Activated naive CD8-positive, alpha-beta T cell (primary cell): Measurements from ENCODE around the gene CBLN3.
"Not testable (repeated sequence)": the region's sequence is repeated elsewhere in the genome, so short reads cannot be mapped to it uniquely, and the experiment has no call there.

Experiments used
- H3K27ac Mint-ChIP-seq: one replicate; pipeline ENCODE4 v1.8.0; 2021; ENCODE audit warnings: mixed read lengths
- H3K27me3 Mint-ChIP-seq: one replicate; pipeline ENCODE4 v1.8.0; 2021; ENCODE audit warnings: mixed read lengths
- H3K36me3 Mint-ChIP-seq: one replicate; pipeline ENCODE4 v1.8.0; 2021; ENCODE audit warnings: mixed read lengths
- H3K4me1 Mint-ChIP-seq: one replicate; pipeline ENCODE4 v1.8.0; 2021; ENCODE audit warnings: low read depth, mixed read lengths
- H3K4me3 Mint-ChIP-seq: one replicate; pipeline ENCODE4 v1.8.0; 2021; ENCODE audit warnings: mild to moderate bottlenecking, mixed read lengths
- H3K9me3 Mint-ChIP-seq: one replicate; pipeline ENCODE4 v1.8.0; 2021; ENCODE audit warnings: low read depth, mixed read lengths

CBLN3 gene

GRCh38 chr14:24390701-24391468 lies 38.6 kb downstream of the CBLN3 start:
- Mint-ChIP-seq H3K4me1 (no peaks in the 10 kb centered on the region), H3K27ac (no peak overlapping the region), H3K36me3 (no peaks in the 10 kb centered on the region), H3K9me3 (no peaks in the 10 kb centered on the region), H3K4me3 (no peak overlapping the region), H3K27me3 (peaks cover 17% of the 10 kb centered on the region)

- Mint-ChIP-seq H3K4me1 (no peaks in the 10 kb centered on the region), H3K9me3 (no peaks in the 10 kb centered on the region), H3K4me3 (no peak overlapping the region), H3K27ac (no peak overlapping the region), H3K36me3 (no peaks in the 10 kb centered on the region), H3K27me3 (peaks cover 17% of the 10 kb centered on the region)
Measured at GRCh38 chr14:24389226-24389848, 40.1 kb downstream of the CBLN3 start.

GRCh38 chr14:24388474-24389179 lies 40.8 kb downstream of the CBLN3 start:
- Mint-ChIP-seq H3K27me3 (peaks cover 19% of the 10 kb centered on the region), H3K36me3 (no peaks in the 10 kb centered on the region), H3K27ac (no peak overlapping the region), H3K4me1 (no peaks in the 10 kb centered on the region), H3K9me3 (no peaks in the 10 kb centered on the region), H3K4me3 (no peak overlapping the region)

GRCh38 chr14:24387579-24387978 lies 41.9 kb downstream of the CBLN3 start:
- H3K36me3 Mint-ChIP-seq, H3K4me1 Mint-ChIP-seq, H3K4me3 Mint-ChIP-seq, H3K27ac Mint-ChIP-seq, H3K9me3 Mint-ChIP-seq: not testable (repeated sequence)
- peaks cover 18% of the 10 kb centered on the region for H3K27me3 Mint-ChIP-seq

GRCh38 chr14:24387009-24387345 lies 42.5 kb downstream of the CBLN3 start:
- Mint-ChIP-seq H3K4me1 (no peaks in the 10 kb centered on the region), H3K27ac (no peak overlapping the region), H3K27me3 (peaks cover 16% of the 10 kb centered on the region), H3K4me3 (no peak overlapping the region), H3K36me3 (no peaks in the 10 kb centered on the region), H3K9me3 (no peaks in the 10 kb centered on the region)

- H3K4me3 Mint-ChIP-seq: no peak overlapping the region
- H3K27me3 Mint-ChIP-seq: peaks cover 11% of the 10 kb centered on the region
- H3K9me3 Mint-ChIP-seq: no peaks in the 10 kb centered on the region
- H3K36me3 Mint-ChIP-seq: no peaks in the 10 kb centered on the region
- no peaks in the 10 kb centered on the region for H3K4me1 Mint-ChIP-seq
- no peak overlapping the region for H3K27ac Mint-ChIP-seq
Measured at GRCh38 chr14:24385524-24385923, 43.9 kb downstream of the CBLN3 start.

GRCh38 chr14:24384169-24384568 lies 45.3 kb downstream of the CBLN3 start:
- H3K36me3 Mint-ChIP-seq: no peaks in the 10 kb centered on the region
- no peaks in the 10 kb centered on the region for H3K4me1 Mint-ChIP-seq
- H3K27me3 Mint-ChIP-seq: peaks cover 11% of the 10 kb centered on the region
- H3K27ac Mint-ChIP-seq: no peak overlapping the region
- H3K4me3 Mint-ChIP-seq: no peak overlapping the region
- no peaks in the 10 kb centered on the region for H3K9me3 Mint-ChIP-seq

GRCh38 chr14:24382064-24382371 lies 47.5 kb downstream of the CBLN3 start:
- no peak overlapping the region for H3K4me3 Mint-ChIP-seq
- H3K27ac Mint-ChIP-seq: no peak overlapping the region
- H3K4me1 Mint-ChIP-seq: no peaks in the 10 kb centered on the region
- no peaks in the 10 kb centered on the region for H3K9me3 Mint-ChIP-seq
- H3K27me3 Mint-ChIP-seq: peaks cover 6% of the 10 kb centered on the region
- H3K36me3 Mint-ChIP-seq: no peaks in the 10 kb centered on the region

GRCh38 chr14:24381363-24382063 lies 48.0 kb downstream of the CBLN3 start:
- H3K4me1 Mint-ChIP-seq: no peaks in the 10 kb centered on the region
- no peak overlapping the region for H3K27ac Mint-ChIP-seq
- H3K9me3 Mint-ChIP-seq: no peaks in the 10 kb centered on the region
- no peaks in the 10 kb centered on the region for H3K36me3 Mint-ChIP-seq
- peaks cover 2% of the 10 kb centered on the region for H3K27me3 Mint-ChIP-seq
- H3K4me3 Mint-ChIP-seq: no peak overlapping the region

GRCh38 chr14:24379907-24380730 lies 49.3 kb downstream of the CBLN3 start:
- Mint-ChIP-seq H3K4me1 (no peaks in the 10 kb centered on the region), H3K36me3 (no peaks in the 10 kb centered on the region), H3K9me3 (no peaks in the 10 kb centered on the region), H3K27me3 (peaks cover 5% of the 10 kb centered on the region), H3K4me3 (no peak overlapping the region), H3K27ac (no peak overlapping the region)

GRCh38 chr14:24378981-24379906 lies 50.2 kb downstream of the CBLN3 start:
- H3K27me3 Mint-ChIP-seq: peaks cover 5% of the 10 kb centered on the region
- H3K9me3 Mint-ChIP-seq: no peaks in the 10 kb centered on the region
- H3K27ac Mint-ChIP-seq: no peak overlapping the region
- no peak overlapping the region for H3K4me3 Mint-ChIP-seq
- no peaks in the 10 kb centered on the region for H3K36me3 Mint-ChIP-seq
- no peaks in the 10 kb centered on the region for H3K4me1 Mint-ChIP-seq

- Mint-ChIP-seq H3K4me3 (no peak overlapping the region), H3K27ac (no peak overlapping the region), H3K9me3 (no peaks in the 10 kb centered on the region), H3K27me3 (peaks cover 3% of the 10 kb centered on the region), H3K4me1 (no peaks in the 10 kb centered on the region), H3K36me3 (no peaks in the 10 kb centered on the region)
Measured at GRCh38 chr14:24378327-24378726, 51.1 kb downstream of the CBLN3 start.

GRCh38 chr14:24377657-24378056 lies 51.8 kb downstream of the CBLN3 start:
- Mint-ChIP-seq H3K27me3 (peaks cover 3% of the 10 kb centered on the region), H3K4me1 (no peaks in the 10 kb centered on the region), H3K36me3 (no peaks in the 10 kb centered on the region), H3K27ac (no peak overlapping the region), H3K4me3 (no peak overlapping the region), H3K9me3 (no peaks in the 10 kb centered on the region)

GRCh38 chr14:24377126-24377525 lies 52.3 kb downstream of the CBLN3 start:
- Mint-ChIP-seq H3K36me3 (no peaks in the 10 kb centered on the region), H3K9me3 (no peaks in the 10 kb centered on the region), H3K27ac (no peak overlapping the region), H3K4me1 (no peaks in the 10 kb centered on the region), H3K4me3 (no peak overlapping the region), H3K27me3 (peaks cover 3% of the 10 kb centered on the region)
